Kasumi-1 (cell line): Measurements from ENCODE around the gene TRPV2.
"Not testable (repeated sequence)": the region's sequence is repeated elsewhere in the genome, so short reads cannot be mapped to it uniquely, and the experiment has no call there.

Source experiments
- DNase-seq, 2 experiments: peaks; one replicate each; lab custom pipeline; 2025; lab: John Stamatoyannopoulos, UW

The TRPV2 gene, protein sequence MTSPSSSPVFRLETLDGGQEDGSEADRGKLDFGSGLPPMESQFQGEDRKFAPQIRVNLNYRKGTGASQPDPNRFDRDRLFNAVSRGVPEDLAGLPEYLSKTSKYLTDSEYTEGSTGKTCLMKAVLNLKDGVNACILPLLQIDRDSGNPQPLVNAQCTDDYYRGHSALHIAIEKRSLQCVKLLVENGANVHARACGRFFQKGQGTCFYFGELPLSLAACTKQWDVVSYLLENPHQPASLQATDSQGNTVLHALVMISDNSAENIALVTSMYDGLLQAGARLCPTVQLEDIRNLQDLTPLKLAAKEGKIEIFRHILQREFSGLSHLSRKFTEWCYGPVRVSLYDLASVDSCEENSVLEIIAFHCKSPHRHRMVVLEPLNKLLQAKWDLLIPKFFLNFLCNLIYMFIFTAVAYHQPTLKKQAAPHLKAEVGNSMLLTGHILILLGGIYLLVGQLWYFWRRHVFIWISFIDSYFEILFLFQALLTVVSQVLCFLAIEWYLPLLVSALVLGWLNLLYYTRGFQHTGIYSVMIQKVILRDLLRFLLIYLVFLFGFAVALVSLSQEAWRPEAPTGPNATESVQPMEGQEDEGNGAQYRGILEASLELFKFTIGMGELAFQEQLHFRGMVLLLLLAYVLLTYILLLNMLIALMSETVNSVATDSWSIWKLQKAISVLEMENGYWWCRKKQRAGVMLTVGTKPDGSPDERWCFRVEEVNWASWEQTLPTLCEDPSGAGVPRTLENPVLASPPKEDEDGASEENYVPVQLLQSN

DNA sequence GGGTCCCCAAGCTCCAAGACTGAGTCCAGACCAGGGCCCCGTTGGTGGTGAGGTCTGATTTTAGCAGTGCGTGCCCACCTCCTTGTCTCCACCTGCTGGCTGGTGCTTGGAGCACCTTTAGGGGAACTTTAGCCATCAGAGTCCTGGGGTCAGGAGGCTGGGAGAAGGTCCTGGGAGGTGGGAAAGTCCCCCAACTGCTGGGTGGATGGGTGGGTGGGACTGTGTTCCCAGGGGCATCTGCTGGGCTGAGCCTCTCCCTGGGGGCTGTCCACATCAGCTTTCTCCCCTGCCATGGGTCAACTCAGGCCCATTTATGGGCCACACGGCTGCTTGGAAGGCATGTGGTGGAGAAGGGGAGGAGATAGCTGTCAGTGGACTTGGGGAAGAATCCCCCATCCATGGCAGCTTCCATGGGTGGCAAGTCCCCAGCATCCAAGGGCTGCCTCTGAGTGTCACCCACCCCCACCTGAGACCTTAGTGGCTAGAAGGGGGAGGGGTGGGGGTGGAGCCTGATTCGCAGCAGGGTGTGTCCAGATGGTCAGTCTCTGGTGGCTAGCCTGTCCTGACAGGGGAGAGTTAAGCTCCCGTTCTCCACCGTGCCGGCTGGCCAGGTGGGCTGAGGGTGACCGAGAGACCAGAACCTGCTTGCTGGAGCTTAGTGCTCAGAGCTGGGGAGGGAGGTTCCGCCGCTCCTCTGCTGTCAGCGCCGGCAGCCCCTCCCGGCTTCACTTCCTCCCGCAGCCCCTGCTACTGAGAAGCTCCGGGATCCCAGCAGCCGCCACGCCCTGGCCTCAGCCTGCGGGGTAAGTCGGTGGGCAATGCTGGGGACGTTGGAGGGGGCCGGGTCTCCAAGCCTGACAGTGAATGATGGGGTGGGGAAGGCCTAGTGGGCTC is at the start of gene TRPV2:
Gene TRPV2, plus strand, starts transcription at position 541 of the 894 bp plus-strand sequence. CDS start 2,098 bp downstream, outside the sequence.
- no peak for DNase-seq

DNA sequence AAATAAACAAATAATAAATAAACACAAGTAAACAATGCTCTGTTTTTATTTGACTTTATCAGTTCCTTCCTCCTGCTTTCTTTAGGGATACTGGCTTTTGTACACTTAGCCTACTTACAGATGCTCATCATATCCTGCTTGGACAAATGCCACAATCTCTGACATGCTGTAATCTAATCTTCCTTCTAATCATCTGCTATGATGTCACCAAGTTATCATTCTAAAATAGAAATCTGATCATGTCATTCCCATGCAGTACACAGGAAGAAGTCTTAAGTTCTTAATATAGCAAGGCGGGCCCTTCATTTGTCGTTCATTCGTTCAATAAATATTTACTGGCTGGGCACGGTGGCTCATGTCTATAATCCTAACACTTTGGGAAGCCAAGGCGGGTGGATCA is 43.6 kb upstream of the TRPV2 start:
- no peak for DNase-seq

DNA sequence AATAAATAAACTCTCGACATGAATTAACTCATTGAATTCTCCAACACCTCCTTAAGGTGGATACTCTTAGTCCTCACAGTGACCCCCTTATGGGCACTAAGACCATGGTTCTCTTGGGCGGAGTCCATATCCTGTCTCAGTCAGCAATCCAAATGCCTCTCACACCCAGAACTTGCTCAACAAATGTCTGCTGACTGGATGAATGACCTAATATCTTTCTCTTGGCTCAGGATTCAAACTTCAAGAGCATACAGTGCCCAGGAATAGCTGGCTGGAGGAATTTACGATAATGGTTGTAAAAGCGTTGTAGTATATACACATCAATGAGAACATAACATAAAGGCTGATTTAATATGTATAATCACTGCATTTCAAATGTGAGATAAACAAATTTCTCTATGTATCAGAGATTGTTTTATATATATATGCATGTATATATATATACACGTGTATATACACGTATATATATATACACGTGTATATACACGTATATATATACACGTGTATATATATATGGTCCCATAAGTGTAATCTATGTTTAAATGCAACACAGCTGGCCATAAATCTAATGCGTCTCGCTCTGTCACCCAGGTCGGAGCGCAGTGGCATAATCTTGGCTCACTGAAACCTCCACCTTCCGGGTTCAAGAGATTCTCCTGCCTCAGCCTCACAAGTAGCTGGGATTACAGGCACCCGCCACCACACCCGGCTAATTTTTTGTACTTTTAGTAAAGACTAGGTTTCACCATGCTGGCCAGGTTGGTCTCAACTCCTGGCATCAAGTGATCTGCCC is 41.0 kb upstream of the TRPV2 start:
- no peak for DNase-seq

DNA sequence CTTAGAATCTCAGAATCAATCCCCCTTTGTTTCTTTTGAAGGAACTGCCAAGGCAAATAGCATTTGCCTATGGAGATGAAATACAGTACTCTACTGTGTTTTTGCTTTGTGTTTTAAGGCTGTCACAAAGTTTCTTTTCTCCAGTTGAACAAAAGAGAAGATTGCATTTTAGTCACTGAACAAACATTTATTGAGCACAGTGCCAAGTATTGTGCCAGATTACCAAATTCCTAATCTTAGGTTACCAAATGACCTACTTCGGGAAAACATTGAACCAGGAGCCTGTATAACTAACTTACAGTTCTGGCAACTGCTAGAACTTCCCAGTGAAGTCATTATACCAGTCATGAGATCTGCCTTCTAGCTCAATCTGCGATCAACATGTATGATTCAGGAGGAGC is 37.4 kb upstream of the TRPV2 start:
- no peak for DNase-seq

DNA sequence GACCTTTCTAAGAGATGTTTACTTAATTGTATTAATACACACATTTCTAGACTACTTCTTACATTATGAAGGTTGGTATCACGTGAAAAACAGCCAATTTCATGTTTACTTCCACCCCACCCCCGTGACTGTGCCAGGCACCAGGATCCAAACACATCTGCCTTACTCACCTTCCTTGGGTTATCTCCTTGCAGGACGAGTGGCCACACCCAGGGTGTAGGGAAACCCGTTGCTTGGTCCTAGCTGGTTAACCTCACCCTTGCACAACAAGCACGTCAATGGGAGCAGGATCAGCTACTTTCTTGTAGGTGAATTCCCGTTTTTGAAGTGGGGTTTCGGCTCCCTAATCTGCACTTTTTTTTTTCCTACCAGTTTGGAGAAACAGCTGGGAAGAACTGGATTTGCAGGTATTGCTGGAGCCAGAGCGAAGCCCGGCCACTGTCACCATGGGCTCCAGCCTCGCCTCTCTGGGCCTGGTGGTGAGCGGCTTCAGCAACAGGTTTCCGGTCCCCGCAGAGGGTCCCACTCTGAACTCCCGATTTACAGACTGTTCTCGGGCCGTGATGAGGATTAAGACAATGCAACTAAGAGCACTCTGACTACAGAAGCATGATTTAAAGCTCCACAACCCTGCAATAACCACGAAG is 36.6 kb upstream of the TRPV2 start:
- no peak for DNase-seq

DNA sequence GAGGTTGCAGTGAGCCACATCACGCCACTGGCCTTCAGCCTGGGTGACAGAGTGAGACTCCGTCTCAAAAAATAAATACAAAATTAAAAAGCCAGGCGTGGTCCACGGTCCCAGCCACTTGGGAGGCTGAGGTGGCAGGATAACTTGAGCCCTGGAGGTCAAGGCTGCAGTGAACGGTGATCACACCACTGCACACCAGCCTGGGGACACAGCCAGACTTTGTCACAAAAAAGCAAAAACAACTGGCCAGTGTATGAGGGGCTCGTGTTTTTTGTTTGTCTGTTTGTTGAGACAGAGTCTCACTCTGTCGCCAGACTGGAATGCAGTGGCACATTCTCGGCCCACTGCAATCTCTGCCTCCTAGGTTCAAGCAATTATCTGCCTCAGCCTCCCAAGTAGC is 35.7 kb upstream of the TRPV2 start:
- DNase-seq: no peak

DNA sequence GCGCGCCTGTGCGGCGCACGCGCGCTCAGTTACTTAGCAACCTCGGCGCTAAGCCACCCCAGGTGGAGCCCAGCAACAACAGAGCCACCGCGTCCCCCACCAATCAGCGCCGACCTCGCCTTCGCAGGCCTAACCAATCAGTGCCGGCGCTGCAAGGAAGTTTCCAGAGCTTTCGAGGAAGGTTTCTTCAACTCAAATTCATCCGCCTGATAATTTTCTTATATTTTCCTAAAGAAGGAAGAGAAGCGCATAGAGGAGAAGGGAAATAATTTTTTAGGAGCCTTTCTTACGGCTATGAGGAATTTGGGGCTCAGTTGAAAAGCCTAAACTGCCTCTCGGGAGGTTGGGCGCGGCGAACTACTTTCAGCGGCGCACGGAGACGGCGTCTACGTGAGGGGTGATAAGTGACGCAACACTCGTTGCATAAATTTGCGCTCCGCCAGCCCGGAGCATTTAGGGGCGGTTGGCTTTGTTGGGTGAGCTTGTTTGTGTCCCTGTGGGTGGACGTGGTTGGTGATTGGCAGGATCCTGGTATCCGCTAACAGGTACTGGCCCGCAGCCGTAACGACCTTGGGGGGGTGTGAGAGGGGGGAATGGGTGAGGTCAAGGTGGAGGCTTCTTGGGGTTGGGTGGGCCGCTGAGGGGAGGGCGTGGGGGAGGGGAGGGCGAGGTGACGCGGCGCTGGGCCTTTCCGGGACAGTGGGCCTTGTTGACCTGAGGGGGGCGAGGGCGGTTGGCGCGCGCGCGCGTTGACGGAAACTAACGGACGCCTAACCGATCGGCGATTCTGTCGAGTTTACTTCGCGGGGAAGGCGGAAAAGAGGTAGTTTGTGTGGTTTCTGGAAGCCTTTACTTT is 34.5 kb upstream of the TRPV2 start, which contains the start of gene UBB:
Gene UBB, plus strand, starts transcription at position 452 of the 856 bp plus-strand sequence. CDS start 817 bp downstream, outside the sequence.
- peak; percentile 73 to 79 for DNase-seq

DNA sequence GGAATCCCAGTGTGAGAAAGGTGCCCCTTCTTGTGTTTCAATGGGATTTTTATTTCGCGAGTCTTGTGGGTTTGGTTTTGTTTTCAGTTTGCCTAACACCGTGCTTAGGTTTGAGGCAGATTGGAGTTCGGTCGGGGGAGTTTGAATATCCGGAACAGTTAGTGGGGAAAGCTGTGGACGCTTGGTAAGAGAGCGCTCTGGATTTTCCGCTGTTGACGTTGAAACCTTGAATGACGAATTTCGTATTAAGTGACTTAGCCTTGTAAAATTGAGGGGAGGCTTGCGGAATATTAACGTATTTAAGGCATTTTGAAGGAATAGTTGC is 33.9 kb upstream of the TRPV2 start:
- no peak for DNase-seq

DNA sequence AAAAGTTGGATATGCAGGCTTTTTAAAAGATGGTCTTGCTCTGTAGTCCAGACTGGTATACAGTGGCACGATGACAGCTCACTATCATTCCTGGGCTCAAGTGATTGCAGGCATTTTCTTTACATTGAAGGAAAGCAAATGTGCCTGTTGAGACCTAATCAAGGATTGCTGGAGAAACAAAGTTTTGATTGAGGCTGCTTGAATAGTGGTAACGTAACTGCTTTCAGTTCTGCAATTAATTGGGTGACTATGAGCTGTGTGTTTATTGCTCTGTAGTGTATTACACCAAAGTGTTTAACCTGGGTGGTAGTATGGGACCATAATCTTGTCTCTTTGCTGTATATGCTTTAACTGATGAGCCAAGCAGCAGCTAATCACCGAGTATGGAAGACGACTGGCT is 32.2 kb upstream of the TRPV2 start:
- DNase-seq: no peak

DNA sequence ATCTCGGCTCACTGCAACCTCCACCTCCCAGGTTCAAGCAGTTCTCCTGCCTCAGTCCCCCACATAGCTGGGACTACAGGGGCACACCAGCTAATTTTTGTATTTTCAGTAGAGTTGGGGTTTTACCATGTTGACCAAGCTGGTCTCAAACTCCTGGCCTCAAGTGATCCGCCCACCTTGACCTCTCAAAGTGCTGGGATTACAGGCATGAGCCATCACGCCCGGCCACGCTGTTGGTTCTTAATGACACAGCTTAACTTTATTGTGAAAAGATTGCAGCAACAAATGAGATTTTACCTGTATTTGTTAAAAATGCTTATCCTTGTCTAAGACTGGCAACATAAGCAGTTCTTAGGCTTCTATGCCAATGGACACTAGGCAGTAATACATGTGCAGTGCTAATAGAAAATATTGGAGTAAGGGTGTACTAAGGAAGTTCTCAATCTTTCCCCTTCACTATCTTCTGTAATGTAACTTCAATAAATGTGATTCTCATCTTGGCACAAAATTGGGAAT is 31.5 kb upstream of the TRPV2 start:
- no peak for DNase-seq

DNA sequence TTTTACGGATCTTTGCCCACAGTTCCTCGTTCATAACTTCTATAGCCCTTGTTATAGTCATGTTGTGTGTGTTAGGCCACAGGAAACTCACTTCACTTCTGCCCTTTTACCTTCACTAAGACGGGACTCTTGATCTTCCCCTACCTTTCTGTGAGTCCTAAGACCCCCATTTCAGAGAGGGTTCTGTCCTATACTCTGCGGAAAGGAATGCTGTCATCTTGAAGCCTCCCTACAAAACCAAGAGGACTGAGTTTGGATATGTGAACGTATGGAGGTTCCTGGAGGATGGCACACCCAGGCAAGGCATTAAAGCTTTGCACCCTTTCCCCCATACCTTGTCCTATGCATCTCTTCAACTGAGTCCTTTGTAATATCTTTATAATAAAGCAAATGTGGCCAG is 30.8 kb upstream of the TRPV2 start:
- no peak for DNase-seq

DNA sequence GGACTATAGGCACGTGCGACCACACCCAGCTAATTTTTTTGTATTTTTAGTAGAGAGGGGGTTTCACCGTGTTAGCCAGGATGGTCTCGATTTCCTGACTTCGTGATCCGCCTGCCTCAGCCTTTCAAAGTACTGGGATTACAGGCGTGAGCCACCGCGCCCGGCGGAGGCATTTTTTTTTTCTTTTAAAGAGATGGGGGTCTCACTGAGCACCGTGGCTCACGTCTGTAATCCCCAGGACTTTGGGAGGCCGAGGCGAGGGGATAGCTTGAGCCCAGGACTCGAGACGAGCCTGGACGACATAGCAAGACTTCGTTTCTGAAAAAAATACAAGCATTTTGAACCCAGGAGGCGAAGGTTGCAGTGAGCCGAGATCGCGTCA is 29.3 kb upstream of the TRPV2 start:
- DNase-seq: not testable (repeated sequence)

DNA sequence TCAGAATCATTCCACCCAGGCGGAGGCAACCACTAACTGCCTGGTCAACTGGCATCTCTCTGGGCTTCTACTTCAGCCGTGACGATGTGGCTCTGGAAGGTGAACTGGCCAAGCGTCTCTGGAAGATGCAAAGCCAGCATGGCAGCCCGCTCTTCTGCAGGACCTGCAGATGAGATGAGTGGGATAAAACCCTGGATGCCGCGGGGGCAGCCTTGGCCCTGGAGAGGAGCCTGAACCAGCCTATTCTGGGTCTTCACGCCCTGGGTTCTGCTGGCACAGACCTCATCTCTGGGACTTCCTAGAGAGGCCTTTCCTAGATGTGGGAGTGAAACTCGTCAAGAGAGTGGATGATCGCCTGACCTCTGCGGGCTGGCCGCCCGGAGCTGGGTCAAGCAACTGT is 23.9 kb upstream of the TRPV2 start:
- DNase-seq: no peak

DNA sequence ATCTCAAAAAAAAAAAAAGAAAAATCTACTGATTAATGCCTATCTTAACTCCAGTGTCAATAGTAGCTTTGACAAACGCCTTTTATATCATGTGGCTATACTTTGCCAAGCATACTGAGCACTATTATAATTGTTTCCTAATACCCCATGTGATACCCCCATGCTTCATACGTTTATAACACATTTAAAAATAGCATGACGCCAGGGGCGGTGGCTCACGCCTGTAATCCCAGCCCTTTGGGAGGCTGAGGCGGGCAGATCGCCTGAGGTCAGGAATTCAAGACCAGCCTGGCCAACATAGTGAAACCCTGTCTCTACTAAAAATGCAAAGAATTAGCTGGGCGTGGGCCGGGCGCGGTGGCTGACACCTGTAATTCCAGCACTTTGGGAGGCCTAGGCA is 22.9 kb upstream of the TRPV2 start:
- DNase-seq: not testable (repeated sequence)

DNA sequence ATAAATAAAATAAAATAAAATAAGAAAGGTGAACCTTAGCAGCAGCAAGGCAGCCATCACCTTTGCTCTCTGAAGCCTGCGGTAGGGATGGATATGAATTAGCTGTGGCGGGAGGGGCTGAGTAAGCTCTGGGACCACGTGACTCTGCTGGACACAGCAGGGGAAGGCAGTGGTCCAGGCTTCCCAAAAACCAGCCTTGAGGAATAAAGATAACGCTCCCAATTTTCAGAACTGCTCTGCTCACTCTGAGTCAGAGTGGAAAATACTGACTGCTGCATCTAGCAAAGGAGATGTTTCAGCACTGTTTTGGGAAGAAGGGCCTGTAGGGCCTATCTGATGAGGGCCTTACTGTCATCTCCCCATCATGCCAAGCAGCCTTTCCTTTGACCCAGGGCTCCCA is 19.5 kb upstream of the TRPV2 start:
- not testable (repeated sequence) for DNase-seq

DNA sequence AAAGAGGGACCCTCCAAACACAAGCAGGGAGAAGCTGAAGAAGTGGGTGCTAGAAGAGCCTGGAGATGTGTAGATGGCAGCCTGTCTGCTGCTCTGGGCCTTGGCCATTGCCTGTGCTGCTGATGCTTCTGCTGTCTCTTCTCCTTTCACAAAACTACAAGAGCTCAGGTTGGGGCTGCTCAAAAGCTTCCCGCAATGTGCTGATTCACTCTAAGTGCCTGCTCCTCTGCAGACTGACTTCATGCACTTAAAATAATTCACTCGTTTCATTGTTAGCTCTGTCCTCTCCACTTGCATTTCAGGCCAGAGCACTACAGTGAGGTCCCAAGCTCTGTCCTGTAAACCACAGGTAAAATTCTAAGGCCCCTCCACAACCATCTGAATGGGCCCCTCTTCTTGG is 18.7 kb upstream of the TRPV2 start:
- DNase-seq: not testable (repeated sequence)

DNA sequence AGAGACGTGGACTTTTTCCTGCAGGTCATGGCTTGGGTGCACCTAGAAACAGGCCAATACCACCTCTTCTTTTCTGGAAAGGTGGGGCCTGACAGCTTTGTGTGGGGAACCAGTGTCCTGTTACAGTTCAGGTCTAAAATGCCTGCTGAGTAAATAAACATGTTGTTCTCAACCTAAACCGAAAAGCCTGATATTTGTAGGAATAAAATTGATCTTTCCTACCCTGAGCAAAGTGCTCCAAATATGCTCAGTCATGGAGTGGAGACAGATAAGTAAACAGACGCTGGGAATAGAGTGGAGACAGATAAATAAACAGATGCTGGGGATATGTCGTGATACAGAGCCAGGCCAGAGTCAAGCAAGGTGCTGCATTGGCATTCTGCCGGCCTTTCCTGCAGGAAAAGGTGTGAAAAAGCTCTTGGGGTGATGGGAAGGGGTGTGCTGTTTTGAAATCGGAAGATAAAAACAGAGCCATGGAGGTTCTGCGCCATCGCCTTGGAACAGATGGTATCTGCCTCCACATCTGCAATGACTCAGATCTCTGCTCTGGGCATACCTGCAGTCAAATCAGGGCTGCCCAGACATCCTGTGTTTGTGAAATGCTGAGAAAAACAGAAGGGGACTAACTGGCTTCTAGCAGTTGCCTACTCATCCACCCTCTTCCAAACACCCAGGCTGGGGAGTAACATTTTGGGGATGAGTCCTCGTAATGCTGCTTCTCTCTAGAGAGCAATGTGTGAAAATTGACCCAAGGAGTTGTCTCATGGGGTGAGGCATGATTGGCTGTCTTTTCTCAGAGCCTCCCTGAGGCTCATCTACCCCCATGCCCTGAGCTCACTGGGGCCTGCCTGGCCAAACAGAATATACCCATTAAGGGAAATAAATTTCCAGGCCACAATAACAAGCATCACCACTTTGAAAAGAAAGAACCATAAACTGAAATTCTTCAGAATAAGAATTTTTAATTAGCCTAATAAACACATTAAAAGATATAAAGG is 16.8 kb upstream of the TRPV2 start:
- no peak for DNase-seq

DNA sequence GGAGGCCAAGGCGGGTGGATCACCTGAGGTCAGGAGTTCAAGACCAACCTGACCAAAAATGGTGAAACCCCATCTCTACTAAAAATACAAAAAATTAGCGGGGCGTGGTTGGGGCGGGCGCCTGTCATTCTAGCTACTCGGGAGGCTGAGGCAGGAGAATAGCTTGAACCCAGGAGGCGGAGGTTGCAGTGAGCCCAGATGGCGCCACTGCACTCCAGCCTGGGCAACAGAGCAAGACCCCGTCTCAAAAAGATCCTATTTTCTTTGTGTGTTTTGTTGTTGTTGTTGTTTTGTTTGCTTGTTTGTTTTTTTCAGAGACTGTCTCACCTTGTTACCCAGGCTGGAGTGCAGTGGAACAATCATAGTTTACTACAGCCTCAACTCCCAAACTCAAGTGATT is 11.5 kb upstream of the TRPV2 start:
- not testable (repeated sequence) for DNase-seq
